Activated T-cell treated with anti-CD3 and anti-CD28 coated beads for 4 hours (primary cell): ENCODE data around the gene ADIPOQ.
"Not testable (repeated sequence)": the region's sequence is repeated elsewhere in the genome, so short reads cannot be mapped to it uniquely, and the experiment has no call there.

ENCODE experiments used
- DNase-seq: peaks from one replicate; pipeline ENCODE4 v3.0.0-alpha.2; 2020

The ADIPOQ gene

DNA sequence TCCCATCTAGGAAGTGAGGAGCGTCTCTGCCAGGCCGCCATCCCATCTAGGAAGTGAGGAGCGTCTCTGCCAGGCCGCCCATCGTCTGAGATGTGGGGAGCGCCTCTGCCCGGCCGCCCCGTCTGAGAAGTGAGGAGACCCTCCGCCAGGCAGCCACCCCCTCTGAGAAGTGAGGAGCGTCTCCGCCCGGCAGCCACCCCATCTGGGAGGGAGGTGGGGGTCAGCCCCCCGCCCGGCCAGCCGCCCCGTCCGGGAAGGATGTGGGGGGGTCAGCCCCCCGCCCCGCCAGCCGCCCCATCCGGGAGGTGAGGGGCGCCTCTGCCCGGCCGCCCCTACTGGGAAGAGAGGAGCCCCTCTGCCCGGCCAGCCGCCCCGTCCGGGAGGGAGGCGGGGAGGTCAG lies 31.3 kb downstream of the ADIPOQ start:
- DNase-seq = not testable (repeated sequence)

GRCh38 chr3:186874216-186874615 lies 31.7 kb downstream of the ADIPOQ start:
- DNase-seq = not testable (repeated sequence)

DNA sequence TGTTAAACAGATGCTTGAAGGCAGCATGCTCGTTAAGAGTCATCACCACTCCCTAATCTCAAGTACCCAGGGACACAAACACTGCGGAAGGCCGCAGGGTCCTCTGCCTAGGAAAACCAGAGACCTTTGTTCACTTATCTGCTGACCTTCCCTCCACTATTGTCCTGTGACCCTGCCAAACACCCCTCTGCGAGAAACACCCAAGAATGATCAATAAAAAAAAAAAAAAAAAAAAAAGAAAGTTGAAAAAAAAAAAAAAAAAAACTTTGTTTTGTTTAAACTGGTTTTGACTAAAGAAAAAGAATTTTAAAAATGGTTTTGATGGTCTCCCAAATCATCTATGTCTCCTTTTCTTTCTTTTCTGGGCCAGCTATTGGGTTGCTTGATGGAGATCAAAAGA lies 32.3 kb downstream of the ADIPOQ start:
- DNase-seq = not testable (repeated sequence)

GRCh38 chr3:186875708-186876107 lies 33.2 kb downstream of the ADIPOQ start:
- DNase-seq = no peak

DNA sequence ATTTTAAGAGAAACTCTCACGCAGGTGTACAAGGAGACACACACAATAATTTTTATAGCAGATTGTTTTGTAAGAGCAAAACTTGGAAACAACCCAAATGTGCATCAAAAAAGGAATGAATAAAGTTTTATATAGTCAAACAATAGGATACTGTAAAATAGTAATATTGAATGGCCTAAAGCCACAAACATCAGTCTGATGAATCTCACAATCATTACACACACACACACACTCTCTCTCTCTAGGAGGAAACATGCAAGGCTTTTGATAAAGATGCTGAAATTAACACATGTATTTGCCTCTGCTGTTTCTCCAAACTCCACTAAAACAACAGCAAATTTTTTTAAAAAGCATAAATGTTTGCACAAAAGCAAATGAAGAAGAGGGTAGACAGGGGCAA lies 37.3 kb downstream of the ADIPOQ start:
- no peak for DNase-seq

GRCh38 chr3:186880406-186880805 lies 37.9 kb downstream of the ADIPOQ start:
- DNase-seq = no peak

GRCh38 chr3:186882150-186882524 lies 39.6 kb downstream of the ADIPOQ start:
- DNase-seq = no peak

DNA sequence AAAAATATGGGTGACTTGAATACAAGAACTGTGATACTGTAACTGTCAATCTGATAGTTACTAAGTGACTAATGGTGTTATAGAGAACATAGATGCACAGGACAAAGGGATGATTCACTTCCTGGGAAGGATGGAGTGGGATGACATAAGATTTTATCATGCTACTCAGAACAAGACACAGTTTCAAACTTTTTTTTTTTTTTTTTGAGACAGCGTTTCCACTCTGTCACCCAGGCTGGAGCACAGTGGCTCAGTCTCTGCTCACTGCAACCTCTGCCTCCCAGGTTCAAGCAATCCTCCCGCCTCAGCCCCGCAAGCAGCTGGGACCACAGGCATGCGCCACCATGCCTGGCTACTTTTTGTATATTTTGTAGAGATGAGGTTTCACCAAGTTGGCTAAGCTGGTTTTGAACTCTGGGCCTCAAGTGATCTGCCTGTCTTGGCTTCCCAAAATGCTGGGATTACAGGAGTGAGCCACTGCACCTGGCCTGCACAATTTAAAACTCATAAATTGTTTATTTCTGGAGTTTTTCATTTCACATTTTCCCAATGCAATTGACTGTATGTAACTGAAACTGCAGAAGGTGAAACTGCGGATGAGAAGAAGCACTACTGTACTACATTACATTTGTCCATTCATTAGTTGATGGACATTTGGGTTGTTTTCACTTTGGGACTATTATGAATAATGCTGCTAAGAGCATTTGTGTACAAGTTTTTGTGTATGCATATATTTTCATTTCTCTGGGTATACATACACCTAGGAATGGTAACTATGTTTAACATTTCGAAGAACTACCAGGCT lies 40.6 kb downstream of the ADIPOQ start:
- peak; percentile 11 for DNase-seq

- DNase-seq = no peak
Observed at GRCh38 chr3:186883686-186884058, 41.2 kb downstream of the ADIPOQ start.

GRCh38 chr3:186884868-186885267 lies 42.4 kb downstream of the ADIPOQ start:
- not testable (repeated sequence) for DNase-seq

DNA sequence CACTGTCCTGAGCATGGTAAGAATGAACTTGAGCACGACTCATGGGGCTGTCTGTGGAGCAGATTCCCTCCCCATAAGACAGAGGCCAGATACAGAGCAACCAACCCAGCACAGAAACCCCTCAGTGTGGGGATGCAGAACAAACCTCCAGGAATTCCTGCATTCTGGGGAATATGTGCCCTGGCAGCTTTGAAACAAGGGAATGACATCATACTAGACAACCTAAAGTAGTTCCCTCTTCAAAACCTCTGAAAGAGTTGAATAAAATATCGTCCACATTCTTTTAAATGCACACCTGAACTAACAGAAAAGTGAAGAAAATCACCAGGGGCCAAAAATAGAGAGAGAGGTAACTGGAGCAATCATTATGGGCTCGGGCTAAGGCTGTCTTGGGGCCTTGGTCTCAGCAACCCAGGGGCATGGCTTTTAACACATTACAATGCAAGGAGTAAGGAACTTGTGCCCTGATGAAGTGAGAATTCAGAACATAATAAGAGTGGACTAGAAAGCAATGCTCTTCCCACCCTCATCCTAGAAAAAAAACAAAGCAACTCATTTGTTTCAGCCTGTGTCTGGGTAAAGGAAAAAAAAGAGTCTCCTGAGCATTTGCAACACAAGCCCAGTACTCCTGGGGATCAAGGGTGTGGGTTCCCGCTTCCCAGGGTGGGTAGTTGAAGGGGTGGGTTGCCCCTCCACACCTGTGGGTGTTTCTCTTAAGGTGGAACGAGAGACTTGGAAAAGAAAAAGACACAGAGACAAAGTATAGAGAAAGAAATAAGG lies 43.9 kb downstream of the ADIPOQ start:
- no peak for DNase-seq

GRCh38 chr3:186887507-186887938 lies 45.0 kb downstream of the ADIPOQ start:
- not testable (repeated sequence) for DNase-seq

DNA sequence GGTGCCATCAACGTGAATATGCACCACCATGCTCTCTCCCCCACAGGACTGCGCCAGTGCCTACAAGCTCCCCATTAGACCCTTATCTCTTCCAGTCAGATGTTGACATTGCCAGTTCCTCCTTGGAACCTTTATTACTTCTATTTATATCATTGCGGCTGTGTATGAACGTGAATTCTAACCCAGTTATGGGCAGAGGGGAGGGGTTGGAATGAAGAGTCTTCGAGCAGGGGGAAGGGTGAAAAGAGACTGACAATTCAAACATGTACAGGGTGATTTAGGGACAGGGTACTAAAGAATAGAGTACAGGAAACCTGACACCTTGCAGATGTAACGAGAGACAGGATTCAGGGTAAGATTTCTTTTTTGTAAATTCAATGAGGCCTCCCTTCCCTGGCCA lies 46.1 kb downstream of the ADIPOQ start:
- no peak for DNase-seq

DNA sequence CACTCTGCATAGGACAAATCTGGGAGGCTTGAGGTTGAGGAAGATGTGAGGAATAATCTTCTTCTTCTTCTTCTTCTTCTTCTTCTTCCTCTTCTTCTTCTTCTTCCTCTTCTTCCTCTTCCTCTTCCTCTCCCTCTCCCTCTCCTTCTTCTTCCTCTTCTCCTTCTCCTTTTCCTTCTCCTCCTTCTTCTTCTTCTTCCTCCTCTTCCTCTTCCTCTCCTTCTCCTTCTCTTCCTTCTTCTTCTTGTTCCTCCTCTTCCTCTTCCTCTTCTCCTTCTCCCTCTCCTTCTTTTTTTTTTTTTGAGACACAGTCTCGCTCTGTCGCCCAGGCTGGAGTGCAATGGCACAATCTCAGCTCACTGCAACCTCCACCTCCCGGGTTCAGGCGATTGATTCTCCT lies 47.2 kb downstream of the ADIPOQ start:
- not testable (repeated sequence) for DNase-seq

DNA sequence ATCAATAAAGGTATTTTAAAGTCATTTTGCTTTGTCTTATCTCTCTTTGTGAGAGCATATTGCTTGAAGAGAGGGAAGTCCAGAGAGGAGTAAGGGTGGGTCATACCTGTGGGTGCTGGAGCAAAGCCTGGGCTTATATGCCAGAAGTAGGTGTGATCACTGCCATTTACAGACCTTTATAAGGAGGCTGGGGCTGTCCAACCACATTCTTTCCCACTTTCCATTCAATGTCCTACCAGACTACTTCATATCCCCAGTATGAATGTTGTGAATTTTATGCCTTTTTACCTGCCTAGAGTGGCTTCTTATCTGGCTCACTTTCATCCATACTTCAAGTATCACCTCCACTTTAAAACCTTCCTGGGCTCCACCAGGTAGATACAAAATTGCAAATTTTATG lies 48.4 kb downstream of the ADIPOQ start:
- DNase-seq = no peak

- not testable (repeated sequence) for DNase-seq
Observed at GRCh38 chr3:186893071-186893470, 50.6 kb downstream of the ADIPOQ start.

DNA sequence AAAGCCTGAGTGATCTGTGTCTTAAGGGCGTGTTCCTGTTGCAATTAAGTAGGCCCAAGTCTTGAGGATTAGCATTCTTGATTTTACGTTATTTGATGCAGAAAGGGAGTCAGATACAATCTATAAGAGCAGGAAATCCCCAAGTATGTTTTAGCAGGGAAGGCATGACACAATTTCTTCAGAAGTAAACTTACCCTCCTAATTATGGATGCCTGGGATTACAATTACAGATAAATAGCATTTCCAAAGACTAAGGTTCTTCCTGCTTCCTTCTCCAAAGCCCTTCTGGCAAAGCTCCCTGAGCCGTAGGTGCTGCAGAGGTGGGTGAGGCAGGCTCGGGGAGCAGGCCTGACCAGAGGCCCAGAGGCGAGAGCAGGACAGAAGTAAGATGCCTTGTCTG lies 52.9 kb downstream of the ADIPOQ start:
- no peak for DNase-seq

DNA sequence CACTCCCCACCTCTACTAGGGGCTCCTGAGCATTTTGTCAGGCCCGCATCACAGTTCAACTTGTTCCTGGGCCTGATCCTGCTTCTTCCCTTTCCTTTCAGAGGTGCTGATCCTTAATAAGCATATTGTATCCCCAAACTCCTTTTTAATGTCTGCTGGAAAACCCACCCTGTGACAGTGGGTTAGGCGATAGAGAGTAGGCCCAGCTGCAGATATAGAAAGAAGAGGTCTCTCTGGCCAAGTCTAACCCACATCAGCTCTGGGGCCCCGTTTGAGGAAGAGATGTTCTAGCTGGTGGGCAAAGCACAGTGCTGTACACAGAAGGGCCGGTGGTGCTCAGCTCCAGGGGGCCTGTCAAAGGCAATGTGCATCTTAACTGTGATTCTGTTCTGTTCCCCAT lies 53.5 kb downstream of the ADIPOQ start:
- no peak for DNase-seq

GRCh38 chr3:186896875-186897274 lies 54.4 kb downstream of the ADIPOQ start:
- no peak for DNase-seq

DNA sequence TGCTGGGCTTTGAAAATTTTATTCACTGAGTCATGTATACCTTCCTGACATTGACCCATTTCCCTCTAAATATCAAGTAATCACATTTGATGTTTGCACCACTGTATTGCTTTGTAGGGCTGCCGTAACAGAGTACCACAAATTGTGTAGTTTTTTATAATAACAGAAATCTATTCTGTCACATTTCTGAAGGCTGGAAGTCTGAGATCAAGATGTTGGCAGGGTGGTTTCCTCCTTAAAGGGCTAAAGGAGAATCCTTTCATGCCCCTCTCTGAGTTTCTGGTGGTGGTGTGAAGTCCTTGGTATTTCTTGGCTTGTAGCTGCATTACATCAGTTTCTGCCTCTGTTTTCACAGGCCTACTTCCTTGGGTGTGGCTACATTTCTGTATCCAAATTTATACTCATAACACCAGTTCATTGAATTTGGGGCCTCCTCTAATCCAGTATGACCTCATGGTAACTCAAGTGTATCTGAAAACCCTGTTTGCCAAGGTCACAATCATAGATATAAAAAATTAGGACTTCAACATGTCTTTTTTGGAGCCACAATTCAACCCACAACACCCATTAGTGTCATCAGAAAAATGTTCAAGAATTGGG lies 58.7 kb downstream of the ADIPOQ start:
- no peak for DNase-seq

GRCh38 chr3:186902154-186902553 lies 59.6 kb downstream of the ADIPOQ start:
- DNase-seq = no peak

GRCh38 chr3:186902713-186903112 lies 60.2 kb downstream of the ADIPOQ start:
- no peak for DNase-seq

DNA sequence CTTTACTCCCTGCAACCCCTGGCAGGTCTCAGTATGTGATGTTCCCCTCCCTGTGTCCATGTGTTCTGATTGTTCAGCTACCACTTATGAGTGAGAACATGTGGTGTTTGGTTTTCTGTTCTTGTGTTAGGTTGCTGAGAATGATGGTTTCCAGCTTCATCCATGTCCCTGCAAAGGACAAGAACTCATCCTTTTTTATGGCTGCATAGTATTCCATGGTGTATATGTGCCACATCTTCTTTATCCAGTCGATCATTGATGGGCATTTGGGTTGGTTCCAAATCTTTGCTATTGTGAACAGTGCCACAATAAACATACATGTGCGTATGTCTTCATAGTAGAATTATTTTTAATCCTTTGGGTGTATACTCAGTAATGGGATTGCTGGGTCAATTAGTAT lies 61.2 kb downstream of the ADIPOQ start:
- not testable (repeated sequence) for DNase-seq

- not testable (repeated sequence) for DNase-seq
Observed at GRCh38 chr3:186907075-186907474, 64.6 kb downstream of the ADIPOQ start.
